Lower leg skin (tissue), 3 donors: Measurements from ENCODE around the gene CAMTA1.

Source experiments
- CTCF ChIP-seq, 3 donors: fragments of 450-650 bp; IDR thresholded peaks; one replicate each; pipeline ENCODE4 v1.5.1; 2016; ENCODE audit warnings: antibody characterized with exemption in 3 of 3, mild to moderate bottlenecking in 3 of 3, moderate library complexity in 2 of 3
- POLR2A ChIP-seq, 2 donors: fragments of 450-650 bp; IDR thresholded peaks; one replicate each; pipeline ENCODE4 v1.6.1; 2016 to 2017; ENCODE audit warnings: antibody characterized with exemption in 2 of 2, mild to moderate bottlenecking in 1 of 2, moderate library complexity in 1 of 2

- TF ChIP-seq CTCF (IDR thresholded peaks at IDR 0.05) (no peak), POLR2A (IDR thresholded peaks at IDR 0.05) (no peak)
Measured at GRCh38 chr1:6761196-6761737, 24.0 kb upstream of the CAMTA1 start.
